B cell (primary cell): ENCODE data around the gene ARHGAP19. TPM values are rescaled to one million over a fixed set of nuclear protein-coding genes. Genes with fewer than 3 reads are reported as not detected.

Source experiments
- ATAC-seq: fragments of 200-7000 bp; cut with Tn5 transposase; one replicate; pipeline ENCODE4 v1.10.0; 2021; ENCODE audit warnings: low read depth, mild to moderate bottlenecking, moderate number of reproducible peaks, moderate library complexity
- CTCF ChIA-PET: fragments of 350-600 bp; sonication (Branson Sonifier 250); formaldehyde crosslinking; loops from one replicate; lab custom pipeline; 2021; ENCODE audit warnings: antibody characterized with exemption, inconsistent platforms; lab: Charles Lee
- POLR2A ChIA-PET: fragments of 350-600 bp; sonication (Branson Sonifier 250); formaldehyde crosslinking; loops from one replicate; lab custom pipeline; 2021; ENCODE audit warnings: antibody characterized with exemption; lab: Charles Lee
- DNase-seq: peaks from one replicate; pipeline ENCODE4 v3.0.0; 2013
- H2AFZ ChIP-seq: 2 replicates; pipeline ENCODE4 v1.6.1; 2012; ENCODE audit warnings: mild to moderate bottlenecking, low read depth, low read length; ENCODE audit not compliant: insufficient read depth, poor library complexity, severe bottlenecking
- H3K27ac ChIP-seq, 2 donors: 1 replicate in 1 of 2; 2 replicates in 1 of 2; pipeline ENCODE4 v1.5.1; 2012 to 2013; ENCODE audit warnings: low read length in 2 of 2, mild to moderate bottlenecking in 2 of 2, moderate library complexity in 1 of 2
- H3K27me3 ChIP-seq, 4 experiments: fragments of 200-600 bp in 1 of 4; sonication (generic) in 1 of 4; replicated peaks in 1 of 4; 1 replicate in 2 of 4; 2 replicates in 2 of 4; pipeline versions ENCODE4 v1.6.1 to v1.7.0; 2013 to 2016; ENCODE audit warnings: low read length in 3 of 4, mild to moderate bottlenecking in 2 of 4, mixed read lengths in 1 of 4, moderate library complexity in 1 of 4; ENCODE audit not compliant: insufficient read depth in 4 of 4, control insufficient read depth in 3 of 4; ENCODE audit errors: control extremely low read depth in 1 of 4
- H3K36me3 ChIP-seq, 2 experiments: replicated peaks in 1 of 2; 1 replicate in 1 of 2; 2 replicates in 1 of 2; pipeline versions ENCODE4 v1.6.1 to v1.7.1; 2013; ENCODE audit warnings: low read length in 1 of 2; ENCODE audit not compliant: insufficient read depth in 2 of 2, control insufficient read depth in 1 of 2; ENCODE audit errors: control extremely low read depth in 1 of 2, extremely low read depth in 1 of 2
- H3K4me1 ChIP-seq, 2 donors: fragments of 200-600 bp in 1 of 2; sonication (generic) in 1 of 2; 1 replicate in 1 of 2; 2 replicates in 1 of 2; pipeline versions ENCODE4 v1.5.1 to v1.6.1; 2013 to 2017; ENCODE audit warnings: low read length in 2 of 2; ENCODE audit not compliant: control insufficient read depth in 2 of 2, insufficient read depth in 2 of 2
- H3K4me2 ChIP-seq: replicated peaks from 2 replicates; pipeline ENCODE3; 2012; ENCODE audit warnings: mild to moderate bottlenecking, low read depth, low read length; ENCODE audit not compliant: poor library complexity, severe bottlenecking
- H3K4me3 ChIP-seq, 5 experiments: fragments of 200-600 bp in 1 of 5; sonication (generic) in 1 of 5; 1 replicate in 3 of 5; 2 replicates in 2 of 5; pipeline versions ENCODE4 v1.5.1 to v1.7.0; 2011 to 2016; ENCODE audit warnings: low read length in 4 of 5, mild to moderate bottlenecking in 4 of 5, low read depth in 2 of 5, control low read depth in 1 of 5, moderate library complexity in 1 of 5; ENCODE audit not compliant: insufficient read depth in 1 of 5; ENCODE audit errors: control extremely low read depth in 1 of 5, extremely low read depth in 1 of 5
- H3K79me2 ChIP-seq: fragments of 200-600 bp; sonication (generic); one replicate; pipeline ENCODE4 v1.6.0; 2016; ENCODE audit warnings: low read length; ENCODE audit not compliant: control insufficient read depth, insufficient read depth
- H3K9ac ChIP-seq: fragments of 200-600 bp; sonication (generic); 2 replicates; pipeline ENCODE4 v1.6.1; 2017; ENCODE audit warnings: mild to moderate bottlenecking, low read length, moderate library complexity
- H3K9me3 ChIP-seq, 3 donors: one replicate each; pipeline versions ENCODE4 v1.6.1 to v1.7.1; 2013; ENCODE audit warnings: low read length in 2 of 3; ENCODE audit not compliant: control insufficient read depth in 2 of 3, insufficient read depth in 1 of 3; ENCODE audit errors: control extremely low read depth in 1 of 3
- H4K20me1 ChIP-seq: 2 replicates; pipeline ENCODE4 v1.6.0; 2012; ENCODE audit warnings: mild to moderate bottlenecking, low read length; ENCODE audit not compliant: insufficient read depth, control insufficient read depth, poor library complexity, severe bottlenecking
- H3K27ac Mint-ChIP-seq: one replicate; pipeline ENCODE4 v1.8.0; 2021; ENCODE audit warnings: mixed read lengths
- H3K27me3 Mint-ChIP-seq: one replicate; pipeline ENCODE4 v1.8.0; 2021; ENCODE audit warnings: mixed read lengths
- H3K4me1 Mint-ChIP-seq: one replicate; pipeline ENCODE4 v1.8.0; 2021; ENCODE audit warnings: mixed read lengths
- H3K4me3 Mint-ChIP-seq: one replicate; pipeline ENCODE4 v1.8.0; 2021; ENCODE audit warnings: mixed read lengths
- H3K9me3 Mint-ChIP-seq: one replicate; pipeline ENCODE4 v1.8.0; 2022; ENCODE audit warnings: mixed read lengths; ENCODE audit not compliant: insufficient read depth
- CTCF ChIP-seq: fragments of 200-600 bp; IDR thresholded peaks from one replicate; pipeline ENCODE4 v1.8.0; 2022; ENCODE audit warnings: antibody characterized with exemption, mild to moderate bottlenecking
- EZH2 ChIP-seq: IDR thresholded peaks from 2 replicates; pipeline ENCODE4 v1.6.1; 2012; ENCODE audit warnings: borderline replicate concordance, low read depth, mild to moderate bottlenecking, moderate library complexity, low read length; ENCODE audit not compliant: insufficient read depth, poor library complexity, severe bottlenecking
- WGBS: methylation state at CpG from one replicate; pipeline ENCODE4 v1.1.5; 2013; ENCODE audit warnings: missing lambda C conversion rate; ENCODE audit not compliant: insufficient coverage; 5-methylcytosine and 5-hydroxymethylcytosine counted together
- intact Hi-C: fragments of 100-400 bp; cut with micrococcal nuclease; formaldehyde crosslinking; loops from one replicate; pipeline ENCODE4 v1.10.0; 2022
- polyA plus RNA-seq: library from polyadenylated mRNA; depleted of rRNA; stranded (reverse); fragments of >200 nt; gene quantifications from 2 replicates; pipeline ENCODE4 v1.2.3, GENCODE V29; 2012
- total RNA-seq, 2 donors: library from RNA; stranded (reverse); fragments of 120-200 nt in 1 of 2; gene quantifications; 1 replicate in 1 of 2; 2 replicates in 1 of 2; pipeline versions ENCODE4 v1.2.3 to v1.2.4, GENCODE V29; 2013 to 2022

The ARHGAP19 gene
- total and polyA plus RNA-seq, 2 donors (not counting 1 experiment from before 2014, with no cell fraction given) = 6.4 to 22.5 TPM

- CTCF ChIA-PET = interaction anchor here (1.0 to 11.3 kb wide), 10 partner anchors 9 to 158 kb away, joined by 3 to 140 read pairs (median 7); partner anchors contain the start of gene SLIT1
These were observed 96.7 kb downstream of the ARHGAP19 start for GRCh38 chr10:97195706-97196222.

More at GRCh38 chr10:97195706-97196222, 96.7 kb downstream of the ARHGAP19 start:
- Histone ChIP-seq H3K4me3 (peak overlapping the region in 3 of 5 experiments; percentile 59 to 73 (median 62)), H3K79me2 (no peaks in the 10 kb centered on the region), H3K36me3 (no peaks in the 10 kb centered on the region), H3K27me3 (peaks cover 0 to 30% (median 4%) of the 10 kb centered on the region in 4 experiments), H3K4me1 (peaks cover 23 to 31% of the 10 kb centered on the region in 2 donors), H3K9ac (peak overlapping the region; percentile 69), H4K20me1 (no peaks in the 10 kb centered on the region), H3K4me2 (peak overlapping the region; percentile 93), H3K9me3 (no peaks in the 10 kb centered on the region), H2AFZ (peak overlapping the region; percentile 84), H3K27ac (no peak overlapping the region)
- Mint-ChIP-seq H3K4me1 (peaks cover 25% of the 10 kb centered on the region), H3K4me3 (peak overlapping the region; percentile 89), H3K27ac (no peak overlapping the region), H3K9me3 (no peaks in the 10 kb centered on the region), H3K27me3 (peaks cover 35% of the 10 kb centered on the region)
- TF ChIP-seq EZH2 (no peak), CTCF (no peak)
- POLR2A ChIA-PET = no interaction called here
- ATAC-seq (no peak), DNase-seq (no peak)
- 29% methylated on average over 11 of the region's 11 CpGs for WGBS
- intact Hi-C loops = no loop called here
